ENCODE data around the gene SPCS3.

- TF ChIP-seq CTCF (IDR thresholded peaks at IDR 0.05; ENCODE audit: poor library complexity): no peak
- no peak for TF ChIP-seq EZH2 (IDR thresholded peaks at IDR 0.05; ENCODE audit: borderline replicate concordance)
- TF ChIP-seq EZH2phosphoT487 (IDR thresholded peaks at IDR 0.05; ENCODE audit: low read depth, severe bottlenecking, unreplicated experiment): no peak
Observed at GRCh38 chr4:176302283-176303275, 17.2 kb upstream of the SPCS3 start.
